K562 (cell line): ENCODE measurements around the gene PHEX. TPM values are rescaled to one million over a fixed set of nuclear protein-coding genes. Genes with fewer than 3 reads are reported as not detected.

Experiments
- ATAC-seq: fragments of 200-7000 bp; cut with Tn5 transposase; 3 replicates; pipeline ENCODE4 v1.9.1; 2020; ENCODE audit warnings: moderate library complexity
- BruUV-seq: library from RNA; stranded (reverse); fragments of 400-500 nt; replicated peaks from 2 replicates; lab custom pipeline; 2021; lab: Mats Ljungman, UMichigan
- CTCF ChIA-PET: fragments of 300-600 bp; formaldehyde crosslinking; extraction: SDS; loops from one replicate; lab custom pipeline; 2021; ENCODE audit warnings: low intra/inter-chr PET ratio; lab: Yijun Ruan, JAX
- POLR2A ChIA-PET: fragments of 300-600, 350-650 bp; sonication (Branson Sonifier 250); formaldehyde crosslinking; extraction: SDS; loops from one replicate; lab custom pipeline; 2021; ENCODE audit warnings: antibody characterized with exemption, inconsistent platforms; lab: Yijun Ruan, JAX
- DNase-seq, 4 experiments: peaks; one replicate each; pipeline versions ENCODE4 v3.0.0 to v3.0.0-alpha.2; 2011 to 2018; ENCODE audit warnings: low spot score in 3 of 4, mixed read lengths in 3 of 4; ENCODE audit errors: extremely low read depth in 1 of 4
- FAIRE-seq: peaks from 2 replicates; lab custom pipeline; 2011; peaks lifted over from hg19 to GRCh38; lab: Jason Lieb, UNC
- H2AFZ ChIP-seq: 2 replicates; pipeline ENCODE4 v1.6.0; 2011; ENCODE audit warnings: low read depth, low read length, control low read depth, inconsistent platforms
- H3K27ac ChIP-seq: fragments of 200-600 bp; 3 replicates; pipeline ENCODE4 v1.8.0; 2011; ENCODE audit warnings: low read depth, mild to moderate bottlenecking, control low read depth, inconsistent platforms, low read length, moderate library complexity, mixed read lengths; ENCODE audit errors: extremely low read depth
- H3K27me3 ChIP-seq, 2 experiments: fragments of 300-600 bp in 1 of 2; 2 replicates in 1 of 2; 3 replicates in 1 of 2; pipeline versions ENCODE4 v1.6.0 to v1.8.0; 2011; ENCODE audit warnings: inconsistent platforms in 2 of 2, low read length in 2 of 2, mild to moderate bottlenecking in 1 of 2, mixed read lengths in 1 of 2, moderate library complexity in 1 of 2; ENCODE audit not compliant: control insufficient read depth in 2 of 2, insufficient read depth in 2 of 2
- H3K36me3 ChIP-seq: fragments of 300-600 bp; 3 replicates; pipeline ENCODE4 v1.8.0; 2011; ENCODE audit warnings: mild to moderate bottlenecking, low read length, inconsistent platforms; ENCODE audit not compliant: control insufficient read depth, insufficient read depth
- H3K4me1 ChIP-seq, 2 experiments: fragments of 200-600 bp in 1 of 2; replicated peaks in 1 of 2; 2 replicates in 1 of 2; 3 replicates in 1 of 2; pipeline versions ENCODE4 v1.5.1 to v1.8.0; 2011; ENCODE audit warnings: inconsistent platforms in 2 of 2, low read length in 2 of 2, mild to moderate bottlenecking in 1 of 2, mixed read lengths in 1 of 2, moderate library complexity in 1 of 2; ENCODE audit not compliant: control insufficient read depth in 2 of 2, insufficient read depth in 2 of 2
- H3K4me2 ChIP-seq: 2 replicates; pipeline ENCODE4 v1.6.1; 2011; ENCODE audit warnings: low read length, control low read depth, inconsistent platforms, mixed read lengths; ENCODE audit not compliant: insufficient read depth
- H3K4me3 ChIP-seq: fragments of 200-600 bp; sonication (generic), shearing (Covaris generic); 2 replicates; pipeline ENCODE4 v1.5.1; 2016; ENCODE audit warnings: control low read depth, inconsistent platforms
- H3K79me2 ChIP-seq: fragments of 200-600 bp; 3 replicates; pipeline ENCODE4 v1.8.0; 2011; ENCODE audit warnings: low read length, inconsistent platforms; ENCODE audit not compliant: control insufficient read depth, insufficient read depth
- H3K9ac ChIP-seq, 2 experiments: 2 replicates each; pipeline versions ENCODE4 v1.6.0 to v1.6.1; 2011; ENCODE audit warnings: low read depth in 2 of 2, low read length in 2 of 2, control low read depth in 1 of 2, inconsistent platforms in 1 of 2, mild to moderate bottlenecking in 1 of 2, mixed read lengths in 1 of 2; ENCODE audit not compliant: insufficient read depth in 1 of 2
- H3K9me1 ChIP-seq: one replicate; pipeline ENCODE4 v1.6.0; 2011; ENCODE audit warnings: inconsistent platforms, mild to moderate bottlenecking, low read length, moderate library complexity; ENCODE audit not compliant: control insufficient read depth, insufficient read depth
- H3K9me3 ChIP-seq: replicated peaks from 2 replicates; pipeline ENCODE4 v1.5.1; 2011; ENCODE audit warnings: low read depth, low read length, inconsistent platforms; ENCODE audit not compliant: control insufficient read depth, insufficient read depth
- H4K20me1 ChIP-seq: replicated peaks from 2 replicates; pipeline ENCODE4 v1.6.1; 2011; ENCODE audit warnings: low read length, inconsistent platforms, mixed read lengths; ENCODE audit not compliant: control insufficient read depth, insufficient read depth
- PCBP2 ChIP-seq: fragments of 200-400 bp; formaldehyde crosslinking; IDR thresholded peaks from 2 replicates; pipeline ENCODE4 v1.6.1; 2018; ENCODE audit warnings: low read length, low read depth, mild to moderate bottlenecking, moderate library complexity; ENCODE audit not compliant: poor library complexity, severe bottlenecking
- RBM15 ChIP-seq: fragments of 200-400 bp; formaldehyde crosslinking; IDR thresholded peaks from 2 replicates; pipeline ENCODE4 v1.6.1; 2018; ENCODE audit warnings: mild to moderate bottlenecking, low read length, moderate library complexity; ENCODE audit not compliant: insufficient read depth
- WGBS: fragments of 100-300 bp; shearing (Covaris generic); methylation state at CpG from one replicate; pipeline ENCODE4 v1.1.6; 2016; ENCODE audit warnings: low coverage, mixed read lengths; ENCODE audit not compliant: insufficient coverage; ENCODE audit errors: missing lambda C conversion rate; 5-methylcytosine and 5-hydroxymethylcytosine counted together
- in situ Hi-C: fragments of 300-500 bp; cut with MboI; formaldehyde crosslinking; loops from 4 replicates; pipeline ENCODE4 v1.15.0; 2018; ENCODE audit warnings: inconsistent platforms, mixed read lengths
- intact Hi-C: fragments of 100-400 bp; cut with micrococcal nuclease; formaldehyde crosslinking; loops from 2 replicates; pipeline ENCODE4 v1.14.2; 2022
- polyA plus RNA-seq, 8 experiments: library from polyadenylated mRNA; depleted of rRNA in 4 of 8; stranded (reverse) in 5 of 8; unstranded in 3 of 8; fragments of >200 nt; fragmentation: Nextera tagmentation in 2 of 8; fragmentation: Illumina TruSeq in 1 of 8; extraction: Ambion mirVana in 2 of 8; extraction: Trizol in 1 of 8; gene quantifications; 2 replicates each; pipeline versions ENCODE4 v1.2.1 to v1.2.3, GENCODE V29; 2011 to 2014; ENCODE audit warnings: inconsistent platforms in 1 of 8, missing spikeins in 1 of 8
- total RNA-seq, 7 experiments: library from RNA; depleted of rRNA in 6 of 7; stranded (reverse); fragments of >200 nt in 6 of 7; fragmentation: Illumina TruSeq in 2 of 7; extraction: Trizol in 2 of 7; gene quantifications; 2 replicates each; pipeline versions ENCODE4 v1.2.1 to v1.2.3, GENCODE V29; 2011 to 2021; ENCODE audit warnings: low replicate concordance in 1 of 7
- TF ChIP-seq, protein P1 (sequence below): sonication (generic); formaldehyde crosslinking; IDR thresholded peaks from 2 replicates; pipeline ENCODE4 v1.8.1; 2023; ENCODE audit warnings: mild to moderate bottlenecking, missing genetic modification reagents

Gene PHEX
- total and polyA plus RNA-seq, 9 of the 15 experiments (the other 6 are each of a cell fraction or from before 2014, with no cell fraction given): 0.01 to 0.11 (median 0.04) TPM; not detected in 6

DNA sequence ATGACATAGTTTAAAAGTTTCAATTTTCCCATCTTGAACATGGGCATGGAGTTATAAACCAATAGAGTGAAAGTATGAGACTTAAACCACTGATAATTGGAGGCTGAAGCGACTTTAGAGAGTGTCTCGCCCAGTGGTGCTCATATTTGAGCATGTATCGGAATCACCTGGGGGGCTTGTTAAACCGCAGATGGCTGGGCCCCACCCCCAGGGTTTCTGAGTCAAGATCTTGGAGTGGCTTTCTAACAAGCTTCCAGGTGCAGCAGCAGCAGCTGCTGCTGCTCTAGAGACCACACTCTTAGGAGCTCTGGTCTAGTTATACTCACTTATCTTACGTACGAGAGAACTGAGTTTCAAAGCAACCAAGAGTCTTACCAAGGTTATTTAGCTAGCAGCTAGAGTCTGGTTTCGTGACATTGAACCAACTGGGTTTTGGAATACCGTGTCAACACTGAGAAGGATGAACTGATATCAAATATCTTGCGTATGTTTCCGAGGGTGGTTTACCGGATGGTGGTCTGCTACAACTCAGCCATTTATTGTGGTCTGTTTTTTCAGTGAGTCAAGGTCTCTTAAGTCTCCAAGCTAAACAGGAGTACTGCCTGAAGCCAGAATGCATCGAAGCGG is 5.9 kb downstream of the PHEX start:
- TF ChIP-seq PCBP2 (no peak), RBM15 (no peak)
- TF ChIP-seq, protein P1, sequence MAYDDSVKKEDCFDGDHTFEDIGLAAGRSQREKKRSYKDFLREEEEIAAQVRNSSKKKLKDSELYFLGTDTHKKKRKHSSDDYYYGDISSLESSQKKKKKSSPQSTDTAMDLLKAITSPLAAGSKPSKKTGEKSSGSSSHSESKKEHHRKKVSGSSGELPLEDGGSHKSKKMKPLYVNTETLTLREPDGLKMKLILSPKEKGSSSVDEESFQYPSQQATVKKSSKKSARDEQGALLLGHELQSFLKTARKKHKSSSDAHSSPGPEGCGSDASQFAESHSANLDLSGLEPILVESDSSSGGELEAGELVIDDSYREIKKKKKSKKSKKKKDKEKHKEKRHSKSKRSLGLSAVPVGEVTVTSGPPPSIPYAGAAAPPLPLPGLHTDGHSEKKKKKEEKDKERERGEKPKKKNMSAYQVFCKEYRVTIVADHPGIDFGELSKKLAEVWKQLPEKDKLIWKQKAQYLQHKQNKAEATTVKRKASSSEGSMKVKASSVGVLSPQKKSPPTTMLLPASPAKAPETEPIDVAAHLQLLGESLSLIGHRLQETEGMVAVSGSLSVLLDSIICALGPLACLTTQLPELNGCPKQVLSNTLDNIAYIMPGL (CRISPR knock-in tag): no peak
- CTCF ChIA-PET: no interaction called here

More for the DNA sequence above, 5.9 kb downstream of the PHEX start:
- intact Hi-C loops (no loop called here), in situ Hi-C loops (no loop called here)
- Histone ChIP-seq H3K4me1 (no peaks in the 10 kb centered on the region), H3K9me3 (no peaks in the 10 kb centered on the region), H3K79me2 (no peaks in the 10 kb centered on the region), H3K27ac (no peak overlapping the region), H3K9me1 (no peaks in the 10 kb centered on the region), H3K27me3 (peaks cover 4 to 8% of the 10 kb centered on the region in 2 experiments; a peak in 4 of 5 replicates), H2AFZ (no peak overlapping the region), H3K36me3 (no peaks in the 10 kb centered on the region), H3K9ac (no peak overlapping the region), H4K20me1 (no peaks in the 10 kb centered on the region), H3K4me3 (no peak overlapping the region), H3K4me2 (no peak overlapping the region)
- ATAC-seq (no peak), DNase-seq (no peak), FAIRE-seq (no peak)
- POLR2A ChIA-PET: interaction anchor here (0.6 kb wide), 2 partner anchors 12 to 32 kb away, joined by 3 to 5 read pairs; no protein-coding TSS in a partner anchor
- BruUV-seq: no TSS peak
- WGBS: 1% methylated on average over 13 of the region's 13 CpGs
